K562 (cell line): ENCODE data around the gene MED15. TPM values are rescaled to one million over a fixed set of nuclear protein-coding genes. Genes with fewer than 3 reads are reported as not detected.
A peak's percentile ranks its signal among the peaks of the same experiment; 100 is the strongest.

Experiments
- ATAC-seq: fragments of 200-7000 bp; cut with Tn5 transposase; 3 replicates; pipeline ENCODE4 v1.9.1; 2020; ENCODE audit warnings: moderate library complexity
- BruUV-seq: library from RNA; stranded (reverse); fragments of 400-500 nt; replicated peaks from 2 replicates; lab custom pipeline; 2021; lab: Mats Ljungman, UMichigan
- CTCF ChIA-PET: fragments of 300-600 bp; formaldehyde crosslinking; extraction: SDS; loops from one replicate; lab custom pipeline; 2021; ENCODE audit warnings: low intra/inter-chr PET ratio; lab: Yijun Ruan, JAX
- POLR2A ChIA-PET: fragments of 300-600, 350-650 bp; sonication (Branson Sonifier 250); formaldehyde crosslinking; extraction: SDS; loops from one replicate; lab custom pipeline; 2021; ENCODE audit warnings: antibody characterized with exemption, inconsistent platforms; lab: Yijun Ruan, JAX
- DNase-seq, 4 experiments: peaks; one replicate each; pipeline versions ENCODE4 v3.0.0 to v3.0.0-alpha.2; 2011 to 2018; ENCODE audit warnings: low spot score in 3 of 4, mixed read lengths in 3 of 4; ENCODE audit errors: extremely low read depth in 1 of 4
- FAIRE-seq: peaks from 2 replicates; lab custom pipeline; 2011; peaks lifted over from hg19 to GRCh38; lab: Jason Lieb, UNC
- H2AFZ ChIP-seq: 2 replicates; pipeline ENCODE4 v1.6.0; 2011; ENCODE audit warnings: low read depth, low read length, control low read depth, inconsistent platforms
- H3K27ac ChIP-seq: fragments of 200-600 bp; 3 replicates; pipeline ENCODE4 v1.8.0; 2011; ENCODE audit warnings: low read depth, mild to moderate bottlenecking, control low read depth, inconsistent platforms, low read length, moderate library complexity, mixed read lengths; ENCODE audit errors: extremely low read depth
- H3K27me3 ChIP-seq, 2 experiments: fragments of 300-600 bp in 1 of 2; 2 replicates in 1 of 2; 3 replicates in 1 of 2; pipeline versions ENCODE4 v1.6.0 to v1.8.0; 2011; ENCODE audit warnings: inconsistent platforms in 2 of 2, low read length in 2 of 2, mild to moderate bottlenecking in 1 of 2, mixed read lengths in 1 of 2, moderate library complexity in 1 of 2; ENCODE audit not compliant: control insufficient read depth in 2 of 2, insufficient read depth in 2 of 2
- H3K36me3 ChIP-seq: fragments of 300-600 bp; 3 replicates; pipeline ENCODE4 v1.8.0; 2011; ENCODE audit warnings: mild to moderate bottlenecking, low read length, inconsistent platforms; ENCODE audit not compliant: control insufficient read depth, insufficient read depth
- H3K4me1 ChIP-seq, 2 experiments: fragments of 200-600 bp in 1 of 2; replicated peaks in 1 of 2; 2 replicates in 1 of 2; 3 replicates in 1 of 2; pipeline versions ENCODE4 v1.5.1 to v1.8.0; 2011; ENCODE audit warnings: inconsistent platforms in 2 of 2, low read length in 2 of 2, mild to moderate bottlenecking in 1 of 2, mixed read lengths in 1 of 2, moderate library complexity in 1 of 2; ENCODE audit not compliant: control insufficient read depth in 2 of 2, insufficient read depth in 2 of 2
- H3K4me2 ChIP-seq: 2 replicates; pipeline ENCODE4 v1.6.1; 2011; ENCODE audit warnings: low read length, control low read depth, inconsistent platforms, mixed read lengths; ENCODE audit not compliant: insufficient read depth
- H3K4me3 ChIP-seq: fragments of 200-600 bp; sonication (generic), shearing (Covaris generic); 2 replicates; pipeline ENCODE4 v1.5.1; 2016; ENCODE audit warnings: control low read depth, inconsistent platforms
- H3K79me2 ChIP-seq: fragments of 200-600 bp; 3 replicates; pipeline ENCODE4 v1.8.0; 2011; ENCODE audit warnings: low read length, inconsistent platforms; ENCODE audit not compliant: control insufficient read depth, insufficient read depth
- H3K9ac ChIP-seq, 2 experiments: 2 replicates each; pipeline versions ENCODE4 v1.6.0 to v1.6.1; 2011; ENCODE audit warnings: low read depth in 2 of 2, low read length in 2 of 2, control low read depth in 1 of 2, inconsistent platforms in 1 of 2, mild to moderate bottlenecking in 1 of 2, mixed read lengths in 1 of 2; ENCODE audit not compliant: insufficient read depth in 1 of 2
- H3K9me1 ChIP-seq: one replicate; pipeline ENCODE4 v1.6.0; 2011; ENCODE audit warnings: inconsistent platforms, mild to moderate bottlenecking, low read length, moderate library complexity; ENCODE audit not compliant: control insufficient read depth, insufficient read depth
- H3K9me3 ChIP-seq: replicated peaks from 2 replicates; pipeline ENCODE4 v1.5.1; 2011; ENCODE audit warnings: low read depth, low read length, inconsistent platforms; ENCODE audit not compliant: control insufficient read depth, insufficient read depth
- H4K20me1 ChIP-seq: replicated peaks from 2 replicates; pipeline ENCODE4 v1.6.1; 2011; ENCODE audit warnings: low read length, inconsistent platforms, mixed read lengths; ENCODE audit not compliant: control insufficient read depth, insufficient read depth
- CHCHD3 ChIP-seq: fragments of 250-450 bp; sonication (Bioruptor Pico); IDR thresholded peaks from 2 replicates; pipeline ENCODE4 v2.1.2; 2022; ENCODE audit warnings: mild to moderate bottlenecking
- CTBP1 ChIP-seq: fragments of 450-650 bp; IDR thresholded peaks from 2 replicates; pipeline ENCODE4 v1.6.1; 2016; ENCODE audit warnings: borderline replicate concordance
- FOXA1 ChIP-seq: fragments of 450-650 bp; IDR thresholded peaks from 2 replicates; pipeline ENCODE4 v1.6.1; 2016; ENCODE audit warnings: mild to moderate bottlenecking, borderline replicate concordance
- HDAC2 ChIP-seq: fragments of 450-650 bp; IDR thresholded peaks from 2 replicates; pipeline ENCODE4 v1.6.1; 2016; ENCODE audit warnings: mild to moderate bottlenecking
- HDAC6 ChIP-seq: IDR thresholded peaks from 2 replicates; pipeline ENCODE4 v1.6.1; 2012; ENCODE audit warnings: low read depth, mild to moderate bottlenecking, control low read depth, inconsistent platforms, low read length, moderate library complexity
- HNRNPL ChIP-seq: fragments of 200-400 bp; formaldehyde crosslinking; IDR thresholded peaks from 2 replicates; pipeline ENCODE4 v1.6.1; 2017; ENCODE audit warnings: low read depth, mild to moderate bottlenecking, low read length
- NCOA1 ChIP-seq: fragments of 450-650 bp; IDR thresholded peaks from 2 replicates; pipeline ENCODE4 v1.6.1; 2016; ENCODE audit warnings: low read depth
- PURB ChIP-seq: sonication (generic); formaldehyde crosslinking; IDR thresholded peaks from 2 replicates; pipeline ENCODE4 v1.9.0; 2021; ENCODE audit warnings: low read depth, mild to moderate bottlenecking, missing genetic modification reagents
- SAP30 ChIP-seq: fragments of 200-600 bp; sonication (generic); IDR thresholded peaks from 2 replicates; pipeline ENCODE4 v1.6.1; 2012; ENCODE audit warnings: borderline replicate concordance, low read depth, mild to moderate bottlenecking, moderate library complexity, low read length, control low read depth, inconsistent platforms; ENCODE audit not compliant: insufficient read depth, poor library complexity, severe bottlenecking
- TAF1 ChIP-seq: IDR thresholded peaks from 2 replicates; pipeline ENCODE4 v1.6.1; 2011; ENCODE audit warnings: mild to moderate bottlenecking, low read length, moderate library complexity; ENCODE audit not compliant: insufficient read depth, control insufficient read depth, severe bottlenecking; ENCODE audit errors: extremely low read depth
- ZBTB8A ChIP-seq: fragments of 450-650 bp; IDR thresholded peaks from 2 replicates; pipeline ENCODE4 v1.6.1; 2018; ENCODE audit warnings: mild to moderate bottlenecking, moderate library complexity; ENCODE audit not compliant: partially characterized antibody
- ZC3H11A ChIP-seq: IDR thresholded peaks from 2 replicates; pipeline ENCODE4 v1.6.1; 2012; ENCODE audit warnings: low read depth, low read length, improper control_type of control experiment
- ZNF12 ChIP-seq: sonication (generic); formaldehyde crosslinking; IDR thresholded peaks from 2 replicates; pipeline ENCODE4 v1.4.0; 2020; ENCODE audit warnings: mild to moderate bottlenecking, missing genetic modification reagents
- WGBS: fragments of 100-300 bp; shearing (Covaris generic); methylation state at CpG from one replicate; pipeline ENCODE4 v1.1.6; 2016; ENCODE audit warnings: low coverage, mixed read lengths; ENCODE audit not compliant: insufficient coverage; ENCODE audit errors: missing lambda C conversion rate; 5-methylcytosine and 5-hydroxymethylcytosine counted together
- in situ Hi-C: fragments of 300-500 bp; cut with MboI; formaldehyde crosslinking; loops from 4 replicates; pipeline ENCODE4 v1.15.0; 2018; ENCODE audit warnings: inconsistent platforms, mixed read lengths
- intact Hi-C: fragments of 100-400 bp; cut with micrococcal nuclease; formaldehyde crosslinking; loops from 2 replicates; pipeline ENCODE4 v1.14.2; 2022
- polyA plus RNA-seq, 8 experiments: library from polyadenylated mRNA; depleted of rRNA in 4 of 8; stranded (reverse) in 5 of 8; unstranded in 3 of 8; fragments of >200 nt; fragmentation: Nextera tagmentation in 2 of 8; fragmentation: Illumina TruSeq in 1 of 8; extraction: Ambion mirVana in 2 of 8; extraction: Trizol in 1 of 8; gene quantifications; 2 replicates each; pipeline versions ENCODE4 v1.2.1 to v1.2.3, GENCODE V29; 2011 to 2014; ENCODE audit warnings: inconsistent platforms in 1 of 8, missing spikeins in 1 of 8
- total RNA-seq, 7 experiments: library from RNA; depleted of rRNA in 6 of 7; stranded (reverse); fragments of >200 nt in 6 of 7; fragmentation: Illumina TruSeq in 2 of 7; extraction: Trizol in 2 of 7; gene quantifications; 2 replicates each; pipeline versions ENCODE4 v1.2.1 to v1.2.3, GENCODE V29; 2011 to 2021; ENCODE audit warnings: low replicate concordance in 1 of 7
- TF ChIP-seq, protein P1 (sequence below): sonication (generic); formaldehyde crosslinking; IDR thresholded peaks from 2 replicates; pipeline ENCODE4 v1.8.0; 2022; ENCODE audit warnings: mild to moderate bottlenecking, missing genetic modification reagents
- TF ChIP-seq, protein P2 (sequence below), 2 experiments: fragments of 150-350 bp in 1 of 2; IDR thresholded peaks; 2 replicates each; pipeline ENCODE4 v1.6.1; 2012 to 2016; ENCODE audit warnings: low read depth in 2 of 2, low read length in 2 of 2, mild to moderate bottlenecking in 1 of 2, moderate library complexity in 1 of 2
- TF ChIP-seq, protein P3 (sequence below): sonication (generic); formaldehyde crosslinking; IDR thresholded peaks from 2 replicates; pipeline ENCODE4 v1.9.0; 2022; ENCODE audit warnings: mild to moderate bottlenecking, missing genetic modification reagents

MED15 gene
- total and polyA plus RNA-seq, 9 of the 15 experiments (the other 6 are each of a cell fraction or from before 2014, with no cell fraction given), result 4.0 to 271 (median 60.1) TPM

DNA sequence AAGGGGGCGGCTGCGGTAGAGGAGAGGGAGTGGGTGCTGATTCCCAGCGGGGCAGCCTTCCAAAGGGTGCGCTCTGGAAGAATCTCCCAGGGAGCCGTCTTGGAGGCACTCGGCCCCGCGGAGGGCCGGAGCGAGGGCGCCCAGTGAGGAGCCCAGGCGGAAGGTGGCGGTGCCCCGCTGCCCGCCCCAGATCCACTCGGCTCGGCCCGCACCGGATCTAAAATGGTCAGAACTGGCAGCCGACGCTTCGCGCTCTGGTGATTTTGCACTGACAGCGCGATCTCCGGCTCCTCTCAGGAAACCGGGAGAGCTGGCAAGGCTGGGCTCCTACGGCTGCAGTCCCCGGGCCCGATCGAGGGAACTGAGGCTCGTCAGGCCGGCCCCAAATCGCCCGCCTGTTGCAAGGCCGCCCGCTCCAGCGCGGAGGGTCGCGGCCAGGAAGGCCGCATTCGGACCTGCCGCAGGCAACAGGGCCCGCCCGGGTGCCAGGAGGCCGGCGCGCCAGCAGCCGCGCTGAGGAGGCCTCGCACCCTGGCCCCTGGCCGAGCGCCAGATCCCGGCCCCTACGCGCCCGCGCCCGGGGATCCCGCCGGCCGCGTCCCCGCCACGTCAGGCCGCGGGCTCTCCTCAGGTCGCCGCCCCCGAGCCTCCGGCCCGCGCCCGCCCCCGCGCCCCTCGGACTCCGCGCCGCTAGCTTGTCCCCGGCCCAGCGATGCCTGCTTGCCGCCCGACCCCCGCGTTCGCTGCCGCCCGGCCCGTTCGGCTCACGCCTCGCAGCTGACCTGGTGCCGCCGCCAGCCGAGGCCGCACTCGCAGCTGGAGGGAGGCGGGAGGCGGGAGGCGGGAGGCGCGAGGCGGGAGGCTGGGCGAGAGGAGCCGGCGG is 12.2 kb upstream of the MED15 start, which contains the start of gene KLHL22:
Gene KLHL22 (minus strand): TSS at position 818 of the 883 bp plus-strand sequence. CDS start 6,584 bp downstream, outside the sequence.
- H2AFZ ChIP-seq, result peak within 1 kb of the TSS; percentile 98
- no peaks in the 10 kb centered on the region for H3K9me3 ChIP-seq
- peaks cover 7% of the 10 kb centered on the region for H3K9me1 ChIP-seq
- intact Hi-C loops (no loop called here), in situ Hi-C loops (no loop called here)
- FAIRE-seq, result no peak
- H3K4me1 ChIP-seq, result peaks cover 15 to 40% of the 10 kb centered on the region in 2 experiments
- H3K4me2 ChIP-seq, result peak within 1 kb of the TSS; percentile 96
- peak within 1 kb of the TSS; percentile 79 to 97 for H3K9ac ChIP-seq
- H3K36me3 ChIP-seq, result no peaks in the 10 kb centered on the region
- POLR2A ChIA-PET, result interaction anchor here (0.5 to 6.2 kb wide), 11 partner anchors 9 to 1353 kb away, joined by 3 to 74 read pairs (median 4); partner anchors contain the start of gene MED15
- peak; percentile 46 for ATAC-seq
- BruUV-seq, result no TSS peak
- CTCF ChIA-PET, result interaction anchor here (0.7 to 3.2 kb wide), 7 partner anchors 31 to 210 kb away, joined by 3 to 59 read pairs (median 5); no protein-coding TSS in a partner anchor
- WGBS, result 6% methylated on average over 108 of the region's 108 CpGs
- no peaks in the 10 kb centered on the region; a peak in 1 of 5 replicates for H3K27me3 ChIP-seq
- peak in 3 of 4 experiments; percentile 95 to 100 (median 100) for DNase-seq
- peak within 1 kb of the TSS; percentile 81 for H3K27ac ChIP-seq
- H3K79me2 ChIP-seq, result peaks cover 29% of the 10 kb centered on the region
- peaks cover 36% of the 10 kb centered on the region for H4K20me1 ChIP-seq
- peak within 1 kb of the TSS; percentile 46 for H3K4me3 ChIP-seq
- TF ChIP-seq, protein P1, sequence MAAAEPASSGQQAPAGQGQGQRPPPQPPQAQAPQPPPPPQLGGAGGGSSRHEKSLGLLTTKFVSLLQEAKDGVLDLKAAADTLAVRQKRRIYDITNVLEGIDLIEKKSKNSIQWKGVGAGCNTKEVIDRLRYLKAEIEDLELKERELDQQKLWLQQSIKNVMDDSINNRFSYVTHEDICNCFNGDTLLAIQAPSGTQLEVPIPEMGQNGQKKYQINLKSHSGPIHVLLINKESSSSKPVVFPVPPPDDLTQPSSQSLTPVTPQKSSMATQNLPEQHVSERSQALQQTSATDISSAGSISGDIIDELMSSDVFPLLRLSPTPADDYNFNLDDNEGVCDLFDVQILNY (CRISPR knock-in tag), result no peak
- TF ChIP-seq TAF1 (peak; percentile 85), HNRNPL (peak; percentile 86), ZC3H11A (0 out of 2 replicates have a peak, but pooled peaks have one; percentile 12), HDAC2 (no peak), FOXA1 (no peak), NCOA1 (no peak), CTBP1 (no peak), ZNF12 (no peak), SAP30 (peak; percentile 75), ZBTB8A (no peak), HDAC6 (0 out of 2 replicates have a peak, but pooled peaks have one; percentile 55), CHCHD3 (CRISPR knock-in tag) (0 out of 2 replicates have a peak, but pooled peaks have one; percentile 68), PURB (no peak)
- TF ChIP-seq, protein P2, sequence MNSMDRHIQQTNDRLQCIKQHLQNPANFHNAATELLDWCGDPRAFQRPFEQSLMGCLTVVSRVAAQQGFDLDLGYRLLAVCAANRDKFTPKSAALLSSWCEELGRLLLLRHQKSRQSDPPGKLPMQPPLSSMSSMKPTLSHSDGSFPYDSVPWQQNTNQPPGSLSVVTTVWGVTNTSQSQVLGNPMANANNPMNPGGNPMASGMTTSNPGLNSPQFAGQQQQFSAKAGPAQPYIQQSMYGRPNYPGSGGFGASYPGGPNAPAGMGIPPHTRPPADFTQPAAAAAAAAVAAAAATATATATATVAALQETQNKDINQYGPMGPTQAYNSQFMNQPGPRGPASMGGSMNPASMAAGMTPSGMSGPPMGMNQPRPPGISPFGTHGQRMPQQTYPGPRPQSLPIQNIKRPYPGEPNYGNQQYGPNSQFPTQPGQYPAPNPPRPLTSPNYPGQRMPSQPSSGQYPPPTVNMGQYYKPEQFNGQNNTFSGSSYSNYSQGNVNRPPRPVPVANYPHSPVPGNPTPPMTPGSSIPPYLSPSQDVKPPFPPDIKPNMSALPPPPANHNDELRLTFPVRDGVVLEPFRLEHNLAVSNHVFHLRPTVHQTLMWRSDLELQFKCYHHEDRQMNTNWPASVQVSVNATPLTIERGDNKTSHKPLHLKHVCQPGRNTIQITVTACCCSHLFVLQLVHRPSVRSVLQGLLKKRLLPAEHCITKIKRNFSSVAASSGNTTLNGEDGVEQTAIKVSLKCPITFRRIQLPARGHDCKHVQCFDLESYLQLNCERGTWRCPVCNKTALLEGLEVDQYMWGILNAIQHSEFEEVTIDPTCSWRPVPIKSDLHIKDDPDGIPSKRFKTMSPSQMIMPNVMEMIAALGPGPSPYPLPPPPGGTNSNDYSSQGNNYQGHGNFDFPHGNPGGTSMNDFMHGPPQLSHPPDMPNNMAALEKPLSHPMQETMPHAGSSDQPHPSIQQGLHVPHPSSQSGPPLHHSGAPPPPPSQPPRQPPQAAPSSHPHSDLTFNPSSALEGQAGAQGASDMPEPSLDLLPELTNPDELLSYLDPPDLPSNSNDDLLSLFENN (IDR thresholded peaks at IDR 0.05; ENCODE audit: low read depth in 2 of 2, low read length in 2 of 2), result no peak
- TF ChIP-seq, protein P3, sequence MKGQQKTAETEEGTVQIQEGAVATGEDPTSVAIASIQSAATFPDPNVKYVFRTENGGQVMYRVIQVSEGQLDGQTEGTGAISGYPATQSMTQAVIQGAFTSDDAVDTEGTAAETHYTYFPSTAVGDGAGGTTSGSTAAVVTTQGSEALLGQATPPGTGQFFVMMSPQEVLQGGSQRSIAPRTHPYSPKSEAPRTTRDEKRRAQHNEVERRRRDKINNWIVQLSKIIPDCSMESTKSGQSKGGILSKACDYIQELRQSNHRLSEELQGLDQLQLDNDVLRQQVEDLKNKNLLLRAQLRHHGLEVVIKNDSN (CRISPR knock-in tag), result no peak
